Measurements from ENCODE around the gene SPARCL1. TPM values are rescaled to one million over a fixed set of nuclear protein-coding genes. Genes with fewer than 3 reads are reported as not detected.
"Not testable (repeated sequence)": the region's sequence is repeated elsewhere in the genome, so short reads cannot be mapped to it uniquely, and the experiment has no call there.

SPARCL1 gene
- total RNA-seq, 4 donors from 2014 or later = 438 to 1,726 (median 559) TPM

DNA sequence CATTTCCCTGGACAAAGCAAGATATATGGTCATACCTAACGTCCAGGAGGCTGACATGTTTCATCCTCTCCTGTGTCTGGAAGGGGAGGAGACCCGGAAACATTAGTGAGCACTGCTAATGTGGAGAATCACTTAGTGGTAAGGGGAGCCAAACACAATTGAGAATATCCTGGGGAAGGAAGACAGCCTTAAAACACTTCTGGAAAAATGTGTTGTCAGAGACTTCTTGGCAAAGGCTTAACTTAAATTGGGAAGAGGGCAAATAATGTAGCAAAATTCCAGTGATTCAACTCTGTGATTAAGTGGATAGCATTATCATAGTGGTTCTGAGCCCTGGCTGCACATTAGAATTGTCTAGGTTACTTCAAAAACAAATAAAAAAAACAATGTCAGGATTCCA is 39.5 kb downstream of the SPARCL1 start:
- ATAC-seq (ENCODE audit: low FRiP score) = peak; percentile 82
- DNase-seq (ENCODE audit: low spot score) = no peak
- TF ChIP-seq, protein P1, sequence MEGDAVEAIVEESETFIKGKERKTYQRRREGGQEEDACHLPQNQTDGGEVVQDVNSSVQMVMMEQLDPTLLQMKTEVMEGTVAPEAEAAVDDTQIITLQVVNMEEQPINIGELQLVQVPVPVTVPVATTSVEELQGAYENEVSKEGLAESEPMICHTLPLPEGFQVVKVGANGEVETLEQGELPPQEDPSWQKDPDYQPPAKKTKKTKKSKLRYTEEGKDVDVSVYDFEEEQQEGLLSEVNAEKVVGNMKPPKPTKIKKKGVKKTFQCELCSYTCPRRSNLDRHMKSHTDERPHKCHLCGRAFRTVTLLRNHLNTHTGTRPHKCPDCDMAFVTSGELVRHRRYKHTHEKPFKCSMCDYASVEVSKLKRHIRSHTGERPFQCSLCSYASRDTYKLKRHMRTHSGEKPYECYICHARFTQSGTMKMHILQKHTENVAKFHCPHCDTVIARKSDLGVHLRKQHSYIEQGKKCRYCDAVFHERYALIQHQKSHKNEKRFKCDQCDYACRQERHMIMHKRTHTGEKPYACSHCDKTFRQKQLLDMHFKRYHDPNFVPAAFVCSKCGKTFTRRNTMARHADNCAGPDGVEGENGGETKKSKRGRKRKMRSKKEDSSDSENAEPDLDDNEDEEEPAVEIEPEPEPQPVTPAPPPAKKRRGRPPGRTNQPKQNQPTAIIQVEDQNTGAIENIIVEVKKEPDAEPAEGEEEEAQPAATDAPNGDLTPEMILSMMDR (IDR thresholded peaks at IDR 0.05) = no peak

DNA sequence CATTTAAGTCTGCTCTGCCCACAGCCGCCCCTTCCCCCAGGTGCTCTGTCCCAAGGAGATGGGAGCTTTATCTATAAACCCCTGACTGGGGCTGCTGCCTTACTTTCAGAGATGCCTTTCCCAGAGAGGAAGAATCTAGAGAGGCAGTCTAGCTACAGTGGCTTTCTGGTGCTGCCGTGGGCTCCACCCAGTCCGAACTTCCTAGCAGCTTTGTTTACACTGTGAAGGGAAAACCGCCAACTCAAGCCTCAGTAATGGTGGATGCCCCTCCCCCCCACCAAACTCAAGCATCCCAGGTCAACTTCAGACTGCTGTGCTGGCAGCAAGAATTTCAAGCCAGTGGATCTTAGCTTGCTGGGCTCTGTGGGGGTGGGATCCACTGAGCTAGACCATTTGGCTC is 40.5 kb downstream of the SPARCL1 start:
- ATAC-seq (ENCODE audit: low FRiP score); DNase-seq (ENCODE audit: low spot score): not testable (repeated sequence)

DNA sequence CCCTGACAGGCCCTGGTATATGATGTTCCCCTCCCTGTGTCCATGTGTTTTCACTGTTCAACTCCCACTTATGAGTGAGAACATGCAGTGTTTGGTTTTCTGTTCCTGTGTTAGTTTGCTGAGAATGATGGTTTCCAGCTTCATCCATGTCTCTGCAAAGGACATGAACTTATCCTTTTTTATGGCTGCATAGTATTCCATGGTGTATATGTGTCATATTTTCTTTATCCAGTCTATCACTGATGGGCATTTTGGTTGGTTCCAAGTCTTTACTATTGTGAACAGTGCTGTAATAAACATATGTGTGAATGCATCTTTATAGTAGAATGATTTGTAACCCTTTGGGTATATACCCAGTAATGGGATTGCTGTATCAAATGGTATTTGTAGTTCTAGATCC is 45.9 kb downstream of the SPARCL1 start:
- ATAC-seq (ENCODE audit: low FRiP score); DNase-seq (ENCODE audit: low spot score): not testable (repeated sequence)

DNA sequence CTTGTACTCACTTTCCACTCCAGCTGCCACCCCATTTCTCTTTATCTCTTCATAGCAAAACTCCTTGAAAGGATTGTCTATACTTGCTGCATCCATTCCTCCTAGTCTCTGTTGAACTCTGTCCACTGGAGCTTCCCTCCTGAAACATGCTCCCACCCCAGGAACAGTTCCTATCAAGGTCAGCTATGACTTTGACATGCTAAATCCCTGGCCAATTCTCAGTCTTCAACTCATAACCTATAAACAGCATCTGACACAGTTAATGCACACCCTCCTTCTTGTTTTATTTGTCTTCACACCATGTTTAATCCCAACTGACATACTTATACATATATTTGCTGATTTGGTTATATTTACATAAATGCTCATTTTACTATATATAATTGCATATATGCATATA is 47.8 kb downstream of the SPARCL1 start:
- ATAC-seq (ENCODE audit: low FRiP score) = no peak
- no peak for DNase-seq (ENCODE audit: low spot score)
- TF ChIP-seq, protein P1 (IDR thresholded peaks at IDR 0.05) = no peak

DNA sequence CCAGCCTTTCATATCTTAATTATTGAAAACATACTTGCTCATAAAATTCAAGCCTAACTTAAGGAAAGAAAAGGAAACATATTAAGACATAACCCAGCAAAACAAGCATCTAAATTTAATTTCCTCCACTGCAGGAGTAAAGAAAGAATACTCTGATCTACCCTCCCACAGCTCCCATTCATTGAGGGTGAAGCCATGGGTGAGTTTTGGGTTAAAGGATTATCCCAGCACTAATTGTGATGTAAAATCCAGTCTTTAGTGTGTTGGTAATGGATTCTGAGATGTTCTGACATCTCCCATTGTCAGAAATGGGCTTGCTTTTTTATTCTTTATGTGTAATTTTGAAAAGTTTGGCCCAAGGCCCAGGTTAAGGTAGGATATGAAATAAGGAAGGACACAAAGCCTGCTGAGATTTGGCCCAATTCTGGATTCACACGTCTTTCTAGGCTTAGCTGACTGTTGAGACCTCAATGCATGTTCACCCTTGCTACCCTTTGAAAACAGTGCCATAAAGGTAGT is 50.4 kb downstream of the SPARCL1 start:
- no peak for ATAC-seq (ENCODE audit: low FRiP score)
- TF ChIP-seq, protein P1 (IDR thresholded peaks at IDR 0.05) = no peak
- DNase-seq (ENCODE audit: low spot score) = no peak

DNA sequence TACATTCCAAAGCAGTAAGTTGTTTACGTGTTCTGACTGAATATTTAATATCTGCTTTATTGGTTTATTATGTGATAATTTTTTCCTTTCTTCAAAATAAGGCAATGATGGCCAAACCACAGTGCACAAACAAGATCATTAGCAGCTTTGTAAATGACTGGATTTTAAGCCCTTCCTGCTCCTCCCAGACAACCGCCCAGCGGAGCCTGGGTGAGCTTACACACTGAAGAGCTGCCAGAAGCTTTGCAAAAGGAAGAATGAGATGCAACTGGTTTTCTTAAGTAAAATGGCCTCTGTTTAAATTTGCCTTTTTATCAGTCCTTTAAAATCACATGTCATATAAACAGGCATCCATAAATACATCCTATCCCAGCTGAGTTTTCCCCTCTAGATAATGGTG is 52.2 kb downstream of the SPARCL1 start:
- DNase-seq (ENCODE audit: low spot score) = no peak

DNA sequence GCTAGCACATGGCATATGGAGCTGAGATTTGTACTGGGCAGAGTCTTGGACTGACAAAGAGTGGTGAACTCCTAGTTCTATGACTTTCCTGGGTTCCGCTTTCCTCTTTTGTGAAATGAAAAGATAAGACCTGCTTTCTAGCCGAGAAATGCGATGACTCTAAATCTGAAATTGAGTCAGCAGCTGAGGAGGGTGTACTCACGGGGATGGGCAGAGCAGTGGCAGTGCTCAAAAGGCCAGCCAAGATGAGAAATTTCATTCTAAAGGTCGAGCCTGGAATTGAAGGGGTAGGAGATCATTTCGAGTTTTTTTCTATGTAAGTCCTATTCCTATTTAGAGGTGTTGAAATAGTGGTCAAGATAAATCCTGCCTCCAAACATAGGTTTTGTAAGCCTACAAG is 59.8 kb downstream of the SPARCL1 start:
- DNase-seq (ENCODE audit: low spot score) = no peak
- ATAC-seq (ENCODE audit: low FRiP score) = peak; percentile 98
- TF ChIP-seq, protein P1 (IDR thresholded peaks at IDR 0.05) = no peak

More for the DNA sequence above, 52.2 kb downstream of the SPARCL1 start:
- TF ChIP-seq, protein P1 (IDR thresholded peaks at IDR 0.05) = no peak
- no peak for ATAC-seq (ENCODE audit: low FRiP score)

DNA sequence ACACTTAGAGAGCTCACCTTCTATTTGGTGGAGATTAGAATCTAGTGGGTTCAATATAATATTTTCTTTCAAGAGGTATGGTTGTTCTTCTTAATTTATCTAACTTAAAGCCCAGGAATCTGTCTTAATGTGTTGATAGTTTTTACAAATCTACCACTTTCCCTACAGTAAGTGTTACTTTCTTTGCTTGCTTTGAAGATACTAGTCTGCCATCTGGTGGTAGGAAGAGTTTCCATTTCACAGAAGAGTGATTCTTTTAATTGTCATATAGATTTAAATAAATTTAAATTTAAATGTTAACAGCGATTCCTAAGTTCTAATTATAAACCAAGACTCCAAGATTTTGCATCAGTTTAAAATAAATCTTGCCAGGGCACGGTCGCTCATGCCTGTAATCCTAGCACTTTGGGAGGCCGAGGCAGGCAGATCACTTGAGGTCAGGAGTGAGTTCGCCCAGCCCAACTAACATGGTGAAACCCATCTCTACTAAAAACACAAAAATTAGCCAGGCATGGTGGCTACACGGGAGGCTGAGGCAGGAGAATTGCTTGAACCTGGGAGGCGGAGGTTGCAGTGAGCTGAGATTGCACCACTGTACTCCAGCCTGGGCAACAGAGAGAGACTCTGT is 63.3 kb downstream of the SPARCL1 start:
- TF ChIP-seq, protein P1 (IDR thresholded peaks at IDR 0.05) = no peak
- no peak for ATAC-seq (ENCODE audit: low FRiP score)

More for the DNA sequence above, 63.3 kb downstream of the SPARCL1 start:
- DNase-seq (ENCODE audit: low spot score) = no peak
